ENCODE measurements around the gene ATP6V1C2. TPM values are rescaled to one million over a fixed set of nuclear protein-coding genes. Genes with fewer than 3 reads are reported as not detected.

ATP6V1C2 gene
- total RNA-seq, 2 donors from 2014 or later = 5.3 TPM; not detected in 1

DNA sequence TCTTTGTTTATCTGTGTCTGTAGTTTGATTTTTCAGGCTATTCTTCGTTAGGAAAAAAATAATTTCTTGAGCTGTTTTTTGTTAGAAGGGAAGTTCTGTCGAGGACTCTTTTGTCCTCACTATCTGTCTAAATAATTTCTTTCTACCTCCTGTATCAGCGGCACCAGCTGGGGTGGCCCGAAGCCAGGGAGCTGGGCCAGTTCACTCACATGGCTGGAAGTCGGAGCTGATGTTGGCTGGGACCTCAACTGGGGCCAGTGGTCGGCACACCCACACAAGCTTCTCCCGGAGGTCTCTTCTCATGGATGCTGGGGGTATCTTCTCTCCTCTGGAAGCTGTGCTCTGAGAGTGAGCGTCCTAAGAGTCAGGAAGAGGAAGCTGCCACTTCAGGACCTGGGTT lies 99.1 kb downstream of the ATP6V1C2 start:
- DNase-seq (ENCODE audit: low spot score) = no peak
- Histone ChIP-seq H3K36me3 (no peaks in the 10 kb centered on the region), H3K4me1 (ENCODE audit: control insufficient read depth in 1 of 2, low read depth in 2 of 2) (no peaks in the 10 kb centered on the region)

GRCh38 chr2:10820978-10821695 lies 99.7 kb downstream of the ATP6V1C2 start:
- TF ChIP-seq, protein P1, sequence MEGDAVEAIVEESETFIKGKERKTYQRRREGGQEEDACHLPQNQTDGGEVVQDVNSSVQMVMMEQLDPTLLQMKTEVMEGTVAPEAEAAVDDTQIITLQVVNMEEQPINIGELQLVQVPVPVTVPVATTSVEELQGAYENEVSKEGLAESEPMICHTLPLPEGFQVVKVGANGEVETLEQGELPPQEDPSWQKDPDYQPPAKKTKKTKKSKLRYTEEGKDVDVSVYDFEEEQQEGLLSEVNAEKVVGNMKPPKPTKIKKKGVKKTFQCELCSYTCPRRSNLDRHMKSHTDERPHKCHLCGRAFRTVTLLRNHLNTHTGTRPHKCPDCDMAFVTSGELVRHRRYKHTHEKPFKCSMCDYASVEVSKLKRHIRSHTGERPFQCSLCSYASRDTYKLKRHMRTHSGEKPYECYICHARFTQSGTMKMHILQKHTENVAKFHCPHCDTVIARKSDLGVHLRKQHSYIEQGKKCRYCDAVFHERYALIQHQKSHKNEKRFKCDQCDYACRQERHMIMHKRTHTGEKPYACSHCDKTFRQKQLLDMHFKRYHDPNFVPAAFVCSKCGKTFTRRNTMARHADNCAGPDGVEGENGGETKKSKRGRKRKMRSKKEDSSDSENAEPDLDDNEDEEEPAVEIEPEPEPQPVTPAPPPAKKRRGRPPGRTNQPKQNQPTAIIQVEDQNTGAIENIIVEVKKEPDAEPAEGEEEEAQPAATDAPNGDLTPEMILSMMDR (IDR thresholded peaks at IDR 0.05) = no peak
- no peaks in the 10 kb centered on the region for H3K27me3 ChIP-seq (replicated peaks; ENCODE audit: insufficient read depth)
- H3K9me3 ChIP-seq = no peaks in the 10 kb centered on the region
- no peak overlapping the region for H3K27ac ChIP-seq
- H3K4me3 ChIP-seq = no peak overlapping the region
- H3K4me1 ChIP-seq (ENCODE audit: control insufficient read depth in 1 of 2, low read depth in 2 of 2) = no peaks in the 10 kb centered on the region
- H3K36me3 ChIP-seq = no peaks in the 10 kb centered on the region
- DNase-seq (ENCODE audit: low spot score) = no peak
- no peak for ATAC-seq (ENCODE audit: insufficient number of reproducible peaks, low FRiP score, low read depth)

More for the DNA sequence above, 99.1 kb downstream of the ATP6V1C2 start:
- TF ChIP-seq, protein P1 (IDR thresholded peaks at IDR 0.05) = no peak
- Histone ChIP-seq H3K27me3 (replicated peaks; ENCODE audit: insufficient read depth) (no peaks in the 10 kb centered on the region), H3K9me3 (no peaks in the 10 kb centered on the region), H3K4me3 (no peak overlapping the region), H3K27ac (no peak overlapping the region)
- no peak for ATAC-seq (ENCODE audit: insufficient number of reproducible peaks, low FRiP score, low read depth)

GRCh38 chr2:10824191-10824590 lies 102.8 kb downstream of the ATP6V1C2 start:
- Histone ChIP-seq H3K27ac (no peak overlapping the region), H3K36me3 (no peaks in the 10 kb centered on the region), H3K27me3 (replicated peaks; ENCODE audit: insufficient read depth) (no peaks in the 10 kb centered on the region), H3K9me3 (no peaks in the 10 kb centered on the region), H3K4me3 (no peak overlapping the region), H3K4me1 (ENCODE audit: control insufficient read depth in 1 of 2, low read depth in 2 of 2) (no peaks in the 10 kb centered on the region)
- ATAC-seq (ENCODE audit: insufficient number of reproducible peaks, low FRiP score, low read depth) = no peak
- DNase-seq (ENCODE audit: low spot score) = no peak
- TF ChIP-seq, protein P1 (IDR thresholded peaks at IDR 0.05) = no peak

GRCh38 chr2:10826026-10826425 lies 104.6 kb downstream of the ATP6V1C2 start:
- H3K4me1 ChIP-seq (ENCODE audit: control insufficient read depth in 1 of 2, low read depth in 2 of 2) = no peaks in the 10 kb centered on the region
- H3K27me3 ChIP-seq (replicated peaks; ENCODE audit: insufficient read depth) = no peaks in the 10 kb centered on the region
- H3K27ac ChIP-seq = no peak overlapping the region
- no peaks in the 10 kb centered on the region for H3K36me3 ChIP-seq
- ATAC-seq (ENCODE audit: insufficient number of reproducible peaks, low FRiP score, low read depth) = no peak
- H3K4me3 ChIP-seq = no peak overlapping the region
- TF ChIP-seq, protein P1 (IDR thresholded peaks at IDR 0.05) = no peak
- DNase-seq (ENCODE audit: low spot score) = no peak
- H3K9me3 ChIP-seq = no peaks in the 10 kb centered on the region

DNA sequence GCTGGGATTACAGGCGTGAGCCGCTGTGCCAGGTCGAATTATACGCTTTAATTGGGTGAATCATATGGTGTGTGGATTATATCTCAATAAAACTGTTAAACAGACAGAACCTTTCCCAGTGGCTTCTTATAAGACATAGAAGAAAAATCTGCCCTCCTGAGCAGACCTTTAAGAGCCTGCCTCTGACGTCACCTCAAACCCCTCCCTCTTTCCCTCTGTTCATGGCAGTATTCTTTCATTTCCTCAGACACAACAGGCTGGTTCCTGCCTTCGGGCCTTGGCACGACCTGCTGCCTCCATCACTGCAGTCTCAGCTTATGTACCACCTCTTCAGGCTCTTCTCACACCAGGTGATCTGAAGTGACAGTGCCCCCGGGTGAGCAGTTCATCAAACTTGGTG lies 105.2 kb downstream of the ATP6V1C2 start:
- no peak for DNase-seq (ENCODE audit: low spot score)
- no peak for ATAC-seq (ENCODE audit: insufficient number of reproducible peaks, low FRiP score, low read depth)
- no peaks in the 10 kb centered on the region for H3K9me3 ChIP-seq
- H3K27me3 ChIP-seq (replicated peaks; ENCODE audit: insufficient read depth) = no peaks in the 10 kb centered on the region
- no peak overlapping the region for H3K27ac ChIP-seq
- H3K4me3 ChIP-seq = no peak overlapping the region
- no peaks in the 10 kb centered on the region for H3K36me3 ChIP-seq
- TF ChIP-seq, protein P1 (IDR thresholded peaks at IDR 0.05) = no peak
- no peaks in the 10 kb centered on the region for H3K4me1 ChIP-seq (ENCODE audit: control insufficient read depth in 1 of 2, low read depth in 2 of 2)
